Measurements from ENCODE around the gene MCC. TPM values are rescaled to one million over a fixed set of nuclear protein-coding genes. Genes with fewer than 3 reads are reported as not detected.
A peak's percentile ranks its signal among the peaks of the same experiment; 100 is the strongest.

The MCC gene
- total RNA-seq, 1 donor from 2014 or later, result 15.1 TPM

- Histone ChIP-seq H3K4me3 (ENCODE audit: low read length in 3 of 3) (peak overlapping the region in 1 of 3 donors; percentile 28), H3K27ac (ENCODE audit: low read depth, low read length) (peak overlapping the region; percentile 44), H3K4me1 (ENCODE audit: control insufficient read depth in 3 of 3, insufficient read depth in 3 of 3, low read length in 3 of 3) (peaks cover 9 to 13% (median 11%) of the 10 kb centered on the region in 3 donors)
These were observed 270.1 kb downstream of the MCC start for GRCh38 chr5:113218200-113218599.

GRCh38 chr5:113217619-113218184 lies 270.6 kb downstream of the MCC start:
- H3K27ac ChIP-seq (ENCODE audit: low read depth, low read length), result peak overlapping the region; percentile 44
- H3K9me3 ChIP-seq (ENCODE audit: control insufficient read depth in 3 of 3, low read length in 3 of 3), result no peaks in the 10 kb centered on the region
- no peaks in the 10 kb centered on the region for H3K27me3 ChIP-seq (ENCODE audit: control insufficient read depth in 3 of 3, insufficient read depth in 3 of 3, low read length in 3 of 3)
- no peaks in the 10 kb centered on the region for H3K36me3 ChIP-seq (ENCODE audit: control insufficient read depth in 3 of 3, insufficient read depth in 3 of 3, low read length in 3 of 3)
- H3K4me3 ChIP-seq (ENCODE audit: low read length in 3 of 3), result peak overlapping the region in 2 of 3 donors; percentile 29 to 49
- peak overlapping the region in 1 of 3 donors; percentile 16 for H3K9ac ChIP-seq (ENCODE audit: low read depth in 1 of 3, low read length in 3 of 3)
- H3K4me1 ChIP-seq (ENCODE audit: control insufficient read depth in 3 of 3, insufficient read depth in 3 of 3, low read length in 3 of 3), result peaks cover 5 to 14% (median 8%) of the 10 kb centered on the region in 3 donors

More at GRCh38 chr5:113218200-113218599, 270.1 kb downstream of the MCC start:
- peak overlapping the region in 1 of 3 donors; percentile 5 for H3K9ac ChIP-seq (ENCODE audit: low read depth in 1 of 3, low read length in 3 of 3)
- no peaks in the 10 kb centered on the region for H3K9me3 ChIP-seq (ENCODE audit: control insufficient read depth in 3 of 3, low read length in 3 of 3)
- H3K27me3 ChIP-seq (ENCODE audit: control insufficient read depth in 3 of 3, insufficient read depth in 3 of 3, low read length in 3 of 3), result no peaks in the 10 kb centered on the region
- no peaks in the 10 kb centered on the region for H3K36me3 ChIP-seq (ENCODE audit: control insufficient read depth in 3 of 3, insufficient read depth in 3 of 3, low read length in 3 of 3)

- H3K4me3 ChIP-seq (ENCODE audit: low read length in 3 of 3), result no peak overlapping the region
- no peak overlapping the region for H3K27ac ChIP-seq (ENCODE audit: low read depth, low read length)
- H3K4me1 ChIP-seq (ENCODE audit: control insufficient read depth in 3 of 3, insufficient read depth in 3 of 3, low read length in 3 of 3), result peaks cover 4 to 20% (median 8%) of the 10 kb centered on the region in 3 donors
- H3K27me3 ChIP-seq (ENCODE audit: control insufficient read depth in 3 of 3, insufficient read depth in 3 of 3, low read length in 3 of 3), result no peaks in the 10 kb centered on the region
- no peaks in the 10 kb centered on the region for H3K9me3 ChIP-seq (ENCODE audit: control insufficient read depth in 3 of 3, low read length in 3 of 3)
- H3K9ac ChIP-seq (ENCODE audit: low read depth in 1 of 3, low read length in 3 of 3), result no peak overlapping the region
- no peaks in the 10 kb centered on the region for H3K36me3 ChIP-seq (ENCODE audit: control insufficient read depth in 3 of 3, insufficient read depth in 3 of 3, low read length in 3 of 3)
These were observed 271.7 kb downstream of the MCC start for GRCh38 chr5:113216545-113216944.

DNA sequence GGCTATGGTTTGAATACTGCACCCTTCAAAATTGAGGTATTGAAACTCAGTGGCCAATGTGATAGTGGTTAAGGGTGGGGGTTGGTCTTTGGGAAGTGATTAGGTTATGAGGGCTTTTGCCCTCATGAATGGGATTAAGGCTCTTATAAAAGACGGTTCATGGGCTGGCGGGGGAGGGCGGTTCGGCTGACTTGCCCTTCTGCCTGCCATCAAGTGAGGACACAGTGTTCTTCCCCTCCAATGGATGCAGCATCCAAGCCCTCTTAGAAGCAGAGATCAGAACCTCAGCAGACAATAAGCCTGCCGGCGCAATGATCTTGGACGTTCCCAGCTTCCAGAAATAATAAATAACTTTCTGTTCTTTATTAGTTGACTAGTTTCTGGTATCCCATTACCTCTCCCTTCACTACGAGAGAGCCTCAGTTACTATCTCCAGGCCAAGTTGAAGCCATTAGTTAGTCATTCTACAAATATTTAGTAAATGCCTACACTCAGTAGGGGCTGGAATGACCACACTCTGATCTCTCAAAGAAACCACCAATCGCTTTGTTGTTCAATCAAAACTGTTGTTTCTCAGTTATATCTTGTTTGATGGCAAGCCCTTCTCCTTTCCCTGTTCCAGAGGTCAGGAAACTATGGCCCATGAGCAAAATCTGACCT lies 272.7 kb downstream of the MCC start:
- H3K4me3 ChIP-seq (ENCODE audit: low read length in 3 of 3), result no peak overlapping the region
- H3K4me1 ChIP-seq (ENCODE audit: control insufficient read depth in 3 of 3, insufficient read depth in 3 of 3, low read length in 3 of 3), result peaks cover 7 to 22% (median 8%) of the 10 kb centered on the region in 3 donors
- H3K27ac ChIP-seq (ENCODE audit: low read depth, low read length), result no peak overlapping the region
- H3K9me3 ChIP-seq (ENCODE audit: control insufficient read depth in 3 of 3, low read length in 3 of 3), result no peaks in the 10 kb centered on the region
- H3K36me3 ChIP-seq (ENCODE audit: control insufficient read depth in 3 of 3, insufficient read depth in 3 of 3, low read length in 3 of 3), result no peaks in the 10 kb centered on the region
- H3K27me3 ChIP-seq (ENCODE audit: control insufficient read depth in 3 of 3, insufficient read depth in 3 of 3, low read length in 3 of 3), result no peaks in the 10 kb centered on the region
- no peak overlapping the region for H3K9ac ChIP-seq (ENCODE audit: low read depth in 1 of 3, low read length in 3 of 3)

GRCh38 chr5:113214606-113215323 lies 273.5 kb downstream of the MCC start:
- Histone ChIP-seq H3K9ac (ENCODE audit: low read depth in 1 of 3, low read length in 3 of 3) (no peak overlapping the region), H3K4me3 (ENCODE audit: low read length in 3 of 3) (no peak overlapping the region), H3K4me1 (ENCODE audit: control insufficient read depth in 3 of 3, insufficient read depth in 3 of 3, low read length in 3 of 3) (peaks cover 7 to 22% (median 8%) of the 10 kb centered on the region in 3 donors), H3K36me3 (ENCODE audit: control insufficient read depth in 3 of 3, insufficient read depth in 3 of 3, low read length in 3 of 3) (no peaks in the 10 kb centered on the region), H3K27ac (ENCODE audit: low read depth, low read length) (no peak overlapping the region), H3K9me3 (ENCODE audit: control insufficient read depth in 3 of 3, low read length in 3 of 3) (no peaks in the 10 kb centered on the region), H3K27me3 (ENCODE audit: control insufficient read depth in 3 of 3, insufficient read depth in 3 of 3, low read length in 3 of 3) (no peaks in the 10 kb centered on the region)

DNA sequence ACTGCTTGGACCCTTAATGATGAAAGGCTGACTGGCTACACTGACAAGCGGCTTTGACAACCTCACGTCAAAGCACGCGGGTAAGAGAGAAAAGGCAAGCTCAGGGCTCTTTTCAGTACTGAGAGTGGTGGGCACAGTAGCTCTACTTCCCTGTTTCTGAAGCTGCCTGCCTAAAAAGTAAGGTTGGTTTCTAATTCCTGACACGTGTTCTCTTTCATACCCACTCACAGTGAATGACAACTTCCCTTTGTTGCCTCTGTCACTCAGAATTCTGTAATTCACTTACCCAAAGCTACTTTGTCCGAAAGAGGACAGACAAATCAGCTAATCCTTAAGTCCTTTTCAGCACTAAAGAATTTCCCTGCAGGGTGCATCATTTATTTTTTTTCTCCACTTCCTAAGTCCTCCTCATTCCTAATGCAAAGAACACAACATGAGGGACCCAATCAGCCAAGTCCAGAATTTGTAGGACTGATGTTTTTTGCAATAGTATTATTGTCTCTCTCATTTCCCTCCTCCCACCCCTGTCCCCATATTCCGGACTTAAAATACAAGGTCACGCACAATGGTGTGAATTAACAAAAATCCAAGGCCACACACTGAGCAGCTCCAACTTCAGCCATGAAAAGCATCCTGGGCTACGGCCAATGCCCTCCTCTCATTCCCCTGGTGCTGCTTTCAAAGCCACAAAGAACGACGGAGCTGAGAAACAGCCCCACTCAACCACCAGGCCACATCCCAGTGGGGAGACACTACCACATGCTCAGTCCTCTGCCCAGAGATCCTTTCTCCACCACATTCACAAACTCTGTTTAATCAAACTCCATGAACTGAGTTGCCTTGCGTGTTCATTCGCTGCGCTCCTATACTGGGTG lies 274.5 kb downstream of the MCC start:
- Histone ChIP-seq H3K27ac (ENCODE audit: low read depth, low read length) (no peak overlapping the region), H3K9ac (ENCODE audit: low read depth in 1 of 3, low read length in 3 of 3) (no peak overlapping the region), H3K4me3 (ENCODE audit: low read length in 3 of 3) (no peak overlapping the region), H3K27me3 (ENCODE audit: control insufficient read depth in 3 of 3, insufficient read depth in 3 of 3, low read length in 3 of 3) (no peaks in the 10 kb centered on the region), H3K4me1 (ENCODE audit: control insufficient read depth in 3 of 3, insufficient read depth in 3 of 3, low read length in 3 of 3) (peaks cover 7 to 22% (median 8%) of the 10 kb centered on the region in 3 donors), H3K36me3 (ENCODE audit: control insufficient read depth in 3 of 3, insufficient read depth in 3 of 3, low read length in 3 of 3) (no peaks in the 10 kb centered on the region), H3K9me3 (ENCODE audit: control insufficient read depth in 3 of 3, low read length in 3 of 3) (no peaks in the 10 kb centered on the region)

DNA sequence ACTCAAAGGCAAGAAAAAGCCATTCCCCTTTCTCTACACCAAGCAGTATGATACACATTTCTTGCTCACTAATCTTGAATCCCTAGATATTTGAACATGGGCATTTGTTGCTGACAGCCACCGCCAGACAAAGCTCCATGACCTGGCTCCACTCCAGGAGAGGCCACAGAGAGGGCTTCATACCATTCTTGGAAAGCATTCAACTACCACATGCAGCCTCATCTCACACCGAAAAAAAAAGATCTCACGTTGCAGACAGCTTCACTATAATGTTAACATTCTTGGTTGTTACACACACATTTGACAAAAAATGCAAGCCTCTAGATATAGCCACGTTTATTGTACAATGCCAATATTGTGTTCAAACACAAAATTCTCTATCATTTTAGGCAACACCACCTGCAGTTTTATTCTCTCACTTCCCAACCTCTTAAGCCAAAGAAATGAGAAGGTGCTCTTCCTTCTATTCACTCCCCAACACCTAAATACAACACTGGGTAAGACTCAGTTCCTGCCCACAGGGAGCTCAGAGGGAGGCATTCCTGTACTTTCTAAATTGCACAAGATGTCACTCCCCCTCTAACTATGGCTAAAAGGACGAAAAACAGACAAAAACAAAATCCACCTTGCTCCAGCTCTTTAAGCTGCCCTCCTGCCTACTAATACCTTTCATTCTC lies 275.9 kb downstream of the MCC start:
- Histone ChIP-seq H3K27ac (ENCODE audit: low read depth, low read length) (no peak overlapping the region), H3K4me3 (ENCODE audit: low read length in 3 of 3) (no peak overlapping the region), H3K9me3 (ENCODE audit: control insufficient read depth in 3 of 3, low read length in 3 of 3) (no peaks in the 10 kb centered on the region), H3K9ac (ENCODE audit: low read depth in 1 of 3, low read length in 3 of 3) (no peak overlapping the region), H3K36me3 (ENCODE audit: control insufficient read depth in 3 of 3, insufficient read depth in 3 of 3, low read length in 3 of 3) (no peaks in the 10 kb centered on the region), H3K27me3 (ENCODE audit: control insufficient read depth in 3 of 3, insufficient read depth in 3 of 3, low read length in 3 of 3) (no peaks in the 10 kb centered on the region), H3K4me1 (ENCODE audit: control insufficient read depth in 3 of 3, insufficient read depth in 3 of 3, low read length in 3 of 3) (peaks cover under 1 to 16% (median 3%) of the 10 kb centered on the region in 3 donors)

DNA sequence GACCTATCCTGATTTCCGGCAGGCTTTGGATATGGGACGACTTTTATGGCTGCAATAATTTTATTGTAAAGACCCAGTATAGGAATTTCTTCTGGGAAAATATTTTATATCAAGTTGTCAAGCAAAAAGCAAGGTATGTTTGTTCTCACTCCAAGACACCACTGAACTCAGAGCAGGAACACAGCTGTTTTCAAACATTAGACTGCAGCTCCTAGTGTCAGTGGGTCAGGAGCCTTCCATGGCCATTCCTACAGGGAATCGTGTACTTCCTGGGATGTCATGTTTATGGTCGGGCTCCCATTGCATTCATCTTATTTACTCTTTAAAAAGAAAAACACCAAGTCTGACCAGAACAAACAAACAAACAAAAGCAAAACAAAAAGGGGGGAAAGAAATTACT lies 278.8 kb downstream of the MCC start:
- H3K4me1 ChIP-seq (ENCODE audit: control insufficient read depth in 3 of 3, insufficient read depth in 3 of 3, low read length in 3 of 3), result peaks cover 2 to 22% (median 10%) of the 10 kb centered on the region in 3 donors
- no peaks in the 10 kb centered on the region for H3K27me3 ChIP-seq (ENCODE audit: control insufficient read depth in 3 of 3, insufficient read depth in 3 of 3, low read length in 3 of 3)
- H3K27ac ChIP-seq (ENCODE audit: low read depth, low read length), result no peak overlapping the region
- no peak overlapping the region for H3K4me3 ChIP-seq (ENCODE audit: low read length in 3 of 3)
- no peaks in the 10 kb centered on the region for H3K36me3 ChIP-seq (ENCODE audit: control insufficient read depth in 3 of 3, insufficient read depth in 3 of 3, low read length in 3 of 3)
- no peaks in the 10 kb centered on the region for H3K9me3 ChIP-seq (ENCODE audit: control insufficient read depth in 3 of 3, low read length in 3 of 3)
- no peak overlapping the region for H3K9ac ChIP-seq (ENCODE audit: low read depth in 1 of 3, low read length in 3 of 3)

- Histone ChIP-seq H3K4me1 (ENCODE audit: control insufficient read depth in 3 of 3, insufficient read depth in 3 of 3, low read length in 3 of 3) (peaks cover 7 to 22% (median 12%) of the 10 kb centered on the region in 3 donors), H3K9me3 (ENCODE audit: control insufficient read depth in 3 of 3, low read length in 3 of 3) (no peaks in the 10 kb centered on the region), H3K27me3 (ENCODE audit: control insufficient read depth in 3 of 3, insufficient read depth in 3 of 3, low read length in 3 of 3) (no peaks in the 10 kb centered on the region), H3K27ac (ENCODE audit: low read depth, low read length) (no peak overlapping the region), H3K9ac (ENCODE audit: low read depth in 1 of 3, low read length in 3 of 3) (no peak overlapping the region), H3K4me3 (ENCODE audit: low read length in 3 of 3) (no peak overlapping the region), H3K36me3 (ENCODE audit: control insufficient read depth in 3 of 3, insufficient read depth in 3 of 3, low read length in 3 of 3) (no peaks in the 10 kb centered on the region)
These were observed 282.4 kb downstream of the MCC start for GRCh38 chr5:113205807-113206206.
